Panc1 (cell line): ENCODE data around the gene NSDHL. TPM values are rescaled to one million over a fixed set of nuclear protein-coding genes. Genes with fewer than 3 reads are reported as not detected.

Experiments
- ATAC-seq: fragments of 200-7000 bp; cut with Tn5 transposase; 2 replicates; pipeline ENCODE4 v1.9.1; 2020; ENCODE audit warnings: mild to moderate bottlenecking, moderate library complexity
- BruUV-seq: library from RNA; stranded (reverse); fragments of 400-500 nt; replicated peaks from 2 replicates; lab custom pipeline; 2021; lab: Mats Ljungman, UMichigan
- CTCF ChIA-PET: fragments of 300-600 bp; sonication (Branson Sonifier 250); formaldehyde crosslinking; loops from one replicate; lab custom pipeline; 2022; ENCODE audit warnings: antibody characterized with exemption; lab: Charles Lee
- POLR2A ChIA-PET: fragments of 300-600 bp; sonication (Branson Sonifier 250); formaldehyde crosslinking; loops from one replicate; lab custom pipeline; 2022; ENCODE audit warnings: antibody characterized with exemption; lab: Charles Lee
- DNase-seq: peaks from one replicate; pipeline ENCODE4 v3.0.0-alpha.2; 2010; ENCODE audit warnings: low read depth, low spot score
- H3K27ac ChIP-seq: 2 replicates; pipeline ENCODE4 v1.5.1; 2011; ENCODE audit warnings: mild to moderate bottlenecking, low read length, inconsistent platforms
- H3K27me3 ChIP-seq: fragments of 200-500 bp; sonication (Bioruptor generic); 2 replicates; pipeline ENCODE4 v1.6.0; 2014; ENCODE audit warnings: low read length, inconsistent platforms; ENCODE audit not compliant: control insufficient read depth, insufficient read depth
- H3K36me3 ChIP-seq: fragments of 200-500 bp; sonication (Bioruptor generic); 2 replicates; pipeline ENCODE4 v1.5.1; 2014; ENCODE audit warnings: inconsistent platforms, mild to moderate bottlenecking, low read length, moderate library complexity; ENCODE audit not compliant: control insufficient read depth, insufficient read depth
- H3K4me1 ChIP-seq: 2 replicates; pipeline ENCODE4 v1.5.1; 2011; ENCODE audit warnings: inconsistent platforms, mild to moderate bottlenecking, low read length, moderate library complexity; ENCODE audit not compliant: control insufficient read depth, insufficient read depth
- H3K4me3 ChIP-seq, 2 experiments: 2 replicates each; pipeline ENCODE4 v1.5.1; 2011 to 2012; ENCODE audit warnings: low read depth in 2 of 2, low read length in 2 of 2, mild to moderate bottlenecking in 2 of 2, inconsistent platforms in 1 of 2, moderate library complexity in 1 of 2
- H3K9me3 ChIP-seq: fragments of 200-500 bp; sonication (Bioruptor generic); 2 replicates; pipeline ENCODE4 v1.5.1; 2014; ENCODE audit warnings: low read depth, mild to moderate bottlenecking, inconsistent platforms, low read length, moderate library complexity; ENCODE audit not compliant: control insufficient read depth, insufficient read depth
- CTCF ChIP-seq: fragments of 450-650 bp; IDR thresholded peaks from 2 replicates; pipeline ENCODE4 v1.5.1; 2017; ENCODE audit warnings: mild to moderate bottlenecking
- POLR2AphosphoS5 ChIP-seq: IDR thresholded peaks from 2 replicates; pipeline ENCODE4 v1.6.1; 2012; ENCODE audit warnings: mild to moderate bottlenecking, low read depth, low read length, moderate library complexity
- SIN3A ChIP-seq: IDR thresholded peaks from 2 replicates; pipeline ENCODE4 v1.6.1; 2012; ENCODE audit warnings: low read depth, mild to moderate bottlenecking, low read length, moderate library complexity, borderline replicate concordance; ENCODE audit not compliant: insufficient read depth
- TCF7L2 ChIP-seq: IDR thresholded peaks from 2 replicates; pipeline ENCODE4 v1.6.1; 2011; ENCODE audit warnings: mild to moderate bottlenecking, low read depth, low read length, inconsistent platforms
- in situ Hi-C: cut with HindIII; loops from 2 replicates; pipeline ENCODE4 v1.10.0; 2016; ENCODE audit warnings: low sequenced_read_pairs, low pct_unique_long_range_greater_than_20kb
- intact Hi-C: fragments of 100-400 bp; cut with micrococcal nuclease; formaldehyde crosslinking; loops from one replicate; pipeline ENCODE4 v1.10.0; 2022; ENCODE audit not compliant: unreplicated experiment
- total RNA-seq: library from RNA; stranded (reverse); gene quantifications from one replicate; pipeline ENCODE4 v1.2.1, GENCODE V29; 2021; ENCODE audit not compliant: unreplicated experiment
- TF ChIP-seq, protein P1 (sequence below), 2 experiments: IDR thresholded peaks; 2 replicates each; pipeline ENCODE4 v1.6.1; 2011 to 2012; ENCODE audit warnings: low read depth in 2 of 2, control low read depth in 1 of 2, low read length in 1 of 2, mild to moderate bottlenecking in 1 of 2, moderate library complexity in 1 of 2; ENCODE audit not compliant: insufficient read depth in 1 of 2

Gene NSDHL
- total RNA-seq, 1 experiment from 2014 or later, result 75.0 TPM

DNA sequence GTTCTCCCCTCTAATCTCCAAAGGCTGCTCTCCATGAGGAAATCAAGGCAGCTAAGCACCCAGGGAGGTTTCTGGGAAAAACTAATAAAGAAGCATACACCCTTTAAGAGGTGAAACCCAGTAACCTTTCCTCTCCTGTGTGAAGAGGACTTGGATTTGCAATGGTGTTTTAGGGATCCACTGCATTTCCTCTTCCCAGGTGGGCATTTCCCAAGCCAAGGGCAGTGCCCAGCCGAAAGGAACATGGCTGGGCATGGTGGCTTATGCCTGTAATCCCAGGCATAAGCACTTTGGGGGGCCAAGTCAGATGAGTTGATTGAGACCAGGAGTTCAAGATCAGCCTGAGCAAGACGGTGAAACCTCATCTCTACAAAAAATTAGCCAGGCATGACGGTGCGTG is 61.6 kb downstream of the NSDHL start:
- Histone ChIP-seq H3K27me3 (peaks cover 6% of the 10 kb centered on the region), H3K4me3 (no peak overlapping the region), H3K27ac (no peak overlapping the region), H3K4me1 (no peaks in the 10 kb centered on the region), H3K9me3 (no peaks in the 10 kb centered on the region), H3K36me3 (no peaks in the 10 kb centered on the region)
- intact Hi-C loops (no loop called here), in situ Hi-C loops (no loop called here)
- ATAC-seq (no peak), DNase-seq (no peak)
- POLR2A ChIA-PET, result no interaction called here
- CTCF ChIA-PET, result no interaction called here
- BruUV-seq, result no TSS peak
- TF ChIP-seq, protein P1, sequence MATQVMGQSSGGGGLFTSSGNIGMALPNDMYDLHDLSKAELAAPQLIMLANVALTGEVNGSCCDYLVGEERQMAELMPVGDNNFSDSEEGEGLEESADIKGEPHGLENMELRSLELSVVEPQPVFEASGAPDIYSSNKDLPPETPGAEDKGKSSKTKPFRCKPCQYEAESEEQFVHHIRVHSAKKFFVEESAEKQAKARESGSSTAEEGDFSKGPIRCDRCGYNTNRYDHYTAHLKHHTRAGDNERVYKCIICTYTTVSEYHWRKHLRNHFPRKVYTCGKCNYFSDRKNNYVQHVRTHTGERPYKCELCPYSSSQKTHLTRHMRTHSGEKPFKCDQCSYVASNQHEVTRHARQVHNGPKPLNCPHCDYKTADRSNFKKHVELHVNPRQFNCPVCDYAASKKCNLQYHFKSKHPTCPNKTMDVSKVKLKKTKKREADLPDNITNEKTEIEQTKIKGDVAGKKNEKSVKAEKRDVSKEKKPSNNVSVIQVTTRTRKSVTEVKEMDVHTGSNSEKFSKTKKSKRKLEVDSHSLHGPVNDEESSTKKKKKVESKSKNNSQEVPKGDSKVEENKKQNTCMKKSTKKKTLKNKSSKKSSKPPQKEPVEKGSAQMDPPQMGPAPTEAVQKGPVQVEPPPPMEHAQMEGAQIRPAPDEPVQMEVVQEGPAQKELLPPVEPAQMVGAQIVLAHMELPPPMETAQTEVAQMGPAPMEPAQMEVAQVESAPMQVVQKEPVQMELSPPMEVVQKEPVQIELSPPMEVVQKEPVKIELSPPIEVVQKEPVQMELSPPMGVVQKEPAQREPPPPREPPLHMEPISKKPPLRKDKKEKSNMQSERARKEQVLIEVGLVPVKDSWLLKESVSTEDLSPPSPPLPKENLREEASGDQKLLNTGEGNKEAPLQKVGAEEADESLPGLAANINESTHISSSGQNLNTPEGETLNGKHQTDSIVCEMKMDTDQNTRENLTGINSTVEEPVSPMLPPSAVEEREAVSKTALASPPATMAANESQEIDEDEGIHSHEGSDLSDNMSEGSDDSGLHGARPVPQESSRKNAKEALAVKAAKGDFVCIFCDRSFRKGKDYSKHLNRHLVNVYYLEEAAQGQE (IDR thresholded peaks at IDR 0.05; ENCODE audit: insufficient read depth in 1 of 2, low read depth in 2 of 2, low read length in 1 of 2), result no peak
- no peak for TF ChIP-seq POLR2AphosphoS5
- no peak for TF ChIP-seq TCF7L2
- TF ChIP-seq SIN3A, result no peak

DNA sequence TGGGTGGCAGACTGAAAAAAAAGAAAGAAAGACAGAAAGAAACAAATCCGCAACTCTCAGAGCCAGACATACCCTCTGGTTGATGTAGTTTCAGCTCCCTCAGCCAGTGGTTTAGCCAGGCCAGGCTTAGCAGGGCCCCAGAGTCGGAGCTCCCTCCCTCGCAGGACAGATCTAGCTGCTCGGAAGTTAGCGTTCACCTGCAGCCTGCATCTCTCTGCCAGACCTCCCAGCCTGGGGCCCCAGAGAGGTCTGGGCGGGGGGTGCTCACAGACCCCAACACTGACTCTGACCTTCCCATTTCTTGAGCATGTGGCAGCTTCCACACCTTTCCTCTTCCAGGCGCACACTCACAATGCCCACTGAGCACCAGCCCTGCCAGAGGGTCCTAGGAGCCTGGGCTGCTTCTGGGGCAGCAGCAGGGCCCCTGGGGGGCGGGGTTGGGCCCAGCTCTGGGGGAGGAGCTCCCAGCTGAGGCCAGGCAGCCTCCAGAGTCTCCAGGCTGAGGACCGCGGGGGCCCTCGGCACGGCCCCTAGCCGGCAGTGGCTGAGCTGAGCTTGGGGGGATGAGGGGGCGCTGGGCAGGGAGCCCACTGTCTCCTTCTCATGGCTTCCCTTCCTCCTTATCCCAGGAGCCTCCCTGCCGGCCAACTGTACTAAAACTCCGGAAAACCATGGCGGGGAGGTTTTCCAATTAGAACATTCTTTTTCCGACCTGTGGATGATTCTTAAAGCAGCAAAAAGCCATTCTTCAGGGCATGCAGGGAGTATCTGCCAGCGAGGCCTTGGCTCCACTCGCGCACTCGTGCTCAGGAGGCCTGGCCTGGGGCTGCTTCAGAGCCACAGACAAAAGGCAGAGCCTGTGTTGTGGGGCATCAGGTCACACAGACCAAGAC is 62.4 kb downstream of the NSDHL start:
- H3K27me3 ChIP-seq, result peaks cover 4% of the 10 kb centered on the region; the same call in 1 of the 2 replicates
- ChIA-PET CTCF (no interaction called here), POLR2A (no interaction called here)
- DNase-seq (no peak), ATAC-seq (no peak)
- no peaks in the 10 kb centered on the region for H3K9me3 ChIP-seq
- no peak overlapping the region for H3K27ac ChIP-seq
- intact Hi-C loops, result no loop called here
- H3K4me1 ChIP-seq, result no peaks in the 10 kb centered on the region
- in situ Hi-C loops, result no loop called here
- TF ChIP-seq, protein P1 (IDR thresholded peaks at IDR 0.05; ENCODE audit: insufficient read depth in 1 of 2, low read depth in 2 of 2, low read length in 1 of 2), result no peak
- no peak for TF ChIP-seq SIN3A
- TF ChIP-seq POLR2AphosphoS5, result no peak
- TF ChIP-seq CTCF, result no peak
- TF ChIP-seq TCF7L2, result no peak
- no peaks in the 10 kb centered on the region for H3K36me3 ChIP-seq
- H3K4me3 ChIP-seq, result no peak overlapping the region
- no TSS peak for BruUV-seq
